Activated CD8-positive, alpha-beta T cell treated with anti-CD3 and anti-CD28 coated beads, Interleukin-2, amount 10 ng/mL, durations not matched to agents 7 days and 5 days (primary cell): ENCODE results near the gene MICAL2. TPM values are rescaled to one million over a fixed set of nuclear protein-coding genes. Genes with fewer than 3 reads are reported as not detected.

Experiments
- ATAC-seq: fragments of 150-1000 bp; cut with Tn5 transposase; one replicate; pipeline ENCODE4 v1.10.0; 2021; ENCODE audit warnings: moderate library complexity
- CTCF ChIA-PET: fragments of 350-600 bp; sonication (Branson Sonifier 250); formaldehyde crosslinking; loops from one replicate; lab custom pipeline; 2021; ENCODE audit warnings: antibody characterized with exemption; lab: Charles Lee
- POLR2A ChIA-PET: fragments of 350-600 bp; sonication (Branson Sonifier 250); formaldehyde crosslinking; loops from one replicate; lab custom pipeline; 2021; ENCODE audit warnings: antibody characterized with exemption; lab: Charles Lee
- DNase-seq: peaks from one replicate; pipeline ENCODE4 v3.0.0-alpha.2; 2020
- H3K27ac Mint-ChIP-seq: one replicate; pipeline ENCODE4 v1.8.0; 2021; ENCODE audit warnings: mild to moderate bottlenecking, mixed read lengths
- H3K27me3 Mint-ChIP-seq: one replicate; pipeline ENCODE4 v1.8.0; 2021; ENCODE audit warnings: low read depth, mixed read lengths
- H3K36me3 Mint-ChIP-seq: one replicate; pipeline ENCODE4 v1.8.0; 2021; ENCODE audit warnings: low read depth, mixed read lengths
- H3K4me1 Mint-ChIP-seq: one replicate; pipeline ENCODE4 v1.8.0; 2021; ENCODE audit warnings: low read depth, mixed read lengths
- H3K4me3 Mint-ChIP-seq: one replicate; pipeline ENCODE4 v1.8.0; 2021; ENCODE audit warnings: mild to moderate bottlenecking, mixed read lengths
- H3K9me3 Mint-ChIP-seq: one replicate; pipeline ENCODE4 v1.8.0; 2022; ENCODE audit warnings: mixed read lengths; ENCODE audit not compliant: insufficient read depth
- total RNA-seq, 2 experiments: library from RNA; stranded (reverse); gene quantifications; one replicate each; pipeline ENCODE4 v1.2.3, GENCODE V29; 2021

MICAL2 gene
- total RNA-seq, 2 experiments from 2014 or later = 34.9 to 37.5 TPM

- H3K4me1 Mint-ChIP-seq = no peaks in the 10 kb centered on the region
- POLR2A ChIA-PET = no interaction called here
- ATAC-seq = no peak
- peaks cover 19% of the 10 kb centered on the region for H3K27me3 Mint-ChIP-seq
- no peaks in the 10 kb centered on the region for H3K9me3 Mint-ChIP-seq
- H3K4me3 Mint-ChIP-seq = no peak overlapping the region
- CTCF ChIA-PET = interaction anchor here (0.6 to 1.7 kb wide), 4 partner anchors 9 to 204 kb away, joined by 3 to 9 read pairs (median 4); no protein-coding TSS in a partner anchor
- no peak overlapping the region for H3K27ac Mint-ChIP-seq
- no peaks in the 10 kb centered on the region for H3K36me3 Mint-ChIP-seq
- no peak for DNase-seq
These were observed 32.7 kb upstream of the MICAL2 start for GRCh38 chr11:12077535-12078280.

DNA sequence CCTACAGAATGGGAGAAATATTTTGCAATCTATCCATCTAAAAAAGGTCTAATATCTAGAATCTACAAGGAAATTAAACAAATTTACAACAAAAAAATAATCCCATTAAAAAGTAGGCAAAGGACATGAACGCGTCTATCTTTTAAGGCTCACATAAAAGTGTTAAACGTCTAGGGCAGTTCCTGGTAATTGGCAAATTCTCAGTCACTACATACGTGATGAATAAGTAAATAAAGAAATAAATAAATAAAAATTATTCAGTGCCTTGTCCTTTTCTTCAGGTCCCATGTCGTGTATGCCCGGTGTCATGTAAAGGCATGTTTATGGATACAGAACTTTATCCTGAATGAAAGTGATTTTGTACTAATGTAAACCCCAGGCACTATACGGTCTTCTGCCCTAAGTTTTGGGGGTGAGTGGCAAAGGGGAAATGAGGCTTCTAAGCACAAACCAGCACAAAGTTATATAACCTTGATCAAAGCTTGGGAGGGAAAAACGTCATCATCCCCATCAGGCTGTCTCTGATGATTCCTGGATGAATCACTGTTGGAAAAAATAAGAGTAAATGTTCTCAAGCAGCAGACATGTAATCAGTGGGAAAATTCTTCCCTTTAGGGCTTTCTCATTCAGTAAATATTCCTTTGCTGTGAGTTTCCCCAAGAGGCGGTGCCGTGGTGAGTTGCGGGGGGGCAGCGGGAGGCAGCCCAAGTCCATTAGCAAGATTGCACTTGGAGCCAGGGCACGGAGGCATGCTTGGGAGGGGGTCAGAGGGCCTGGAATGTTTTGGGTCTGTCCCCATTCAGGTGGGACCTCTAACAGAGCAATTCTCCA is 30.4 kb upstream of the MICAL2 start:
- Mint-ChIP-seq H3K27ac (no peak overlapping the region), H3K27me3 (peaks cover 19% of the 10 kb centered on the region), H3K36me3 (peaks cover 2% of the 10 kb centered on the region), H3K4me1 (peaks cover 12% of the 10 kb centered on the region), H3K4me3 (no peak overlapping the region), H3K9me3 (no peaks in the 10 kb centered on the region)
- ChIA-PET CTCF (interaction anchor here (1.5 kb wide), 1 partner anchor 32 kb away, joined by 3 read pairs; no protein-coding TSS in a partner anchor), POLR2A (no interaction called here)
- ATAC-seq (no peak), DNase-seq (no peak)

- Mint-ChIP-seq H3K9me3 (no peaks in the 10 kb centered on the region), H3K4me3 (no peak overlapping the region), H3K27me3 (peaks cover 12% of the 10 kb centered on the region), H3K27ac (no peak overlapping the region), H3K4me1 (peaks cover 46% of the 10 kb centered on the region), H3K36me3 (peaks cover 2% of the 10 kb centered on the region)
- CTCF ChIA-PET = interaction anchor here (0.6 to 1.7 kb wide), 9 partner anchors 12 to 198 kb away, joined by 3 to 5 read pairs (median 5); no protein-coding TSS in a partner anchor
- POLR2A ChIA-PET = interaction anchor here (1.0 kb wide), 1 partner anchor 305 kb away, joined by 3 read pairs; no protein-coding TSS in a partner anchor
- ATAC-seq = no peak
- peak; percentile 38 for DNase-seq
These were observed 27.0 kb upstream of the MICAL2 start for GRCh38 chr11:12083380-12083779.

GRCh38 chr11:12084256-12084655 is 26.1 kb upstream of the MICAL2 start:
- no peak overlapping the region for H3K27ac Mint-ChIP-seq
- peaks cover 55% of the 10 kb centered on the region for H3K4me1 Mint-ChIP-seq
- no peaks in the 10 kb centered on the region for H3K9me3 Mint-ChIP-seq
- no peak for ATAC-seq
- H3K36me3 Mint-ChIP-seq = peaks cover 2% of the 10 kb centered on the region
- CTCF ChIA-PET = interaction anchor here (0.6 to 8.0 kb wide), 7 partner anchors 13 to 197 kb away, joined by 3 to 96 read pairs (median 5); no protein-coding TSS in a partner anchor
- peaks cover 6% of the 10 kb centered on the region for H3K27me3 Mint-ChIP-seq
- no peak for DNase-seq
- no peak overlapping the region for H3K4me3 Mint-ChIP-seq
- POLR2A ChIA-PET = no interaction called here

GRCh38 chr11:12085371-12086251 is 24.8 kb upstream of the MICAL2 start:
- POLR2A ChIA-PET = interaction anchor here (0.7 to 3.6 kb wide), 3 partner anchors 14 to 71 kb away, joined by 4 to 25 read pairs (median 5); partner anchors contain the start of gene MICAL2
- peak overlapping the region; percentile 90 for H3K27ac Mint-ChIP-seq
- peaks cover 5% of the 10 kb centered on the region for H3K36me3 Mint-ChIP-seq
- peaks cover 67% of the 10 kb centered on the region for H3K4me1 Mint-ChIP-seq
- H3K27me3 Mint-ChIP-seq = no peaks in the 10 kb centered on the region
- DNase-seq = no peak
- no peak overlapping the region for H3K4me3 Mint-ChIP-seq
- no peak for ATAC-seq
- CTCF ChIA-PET = interaction anchor here (1.3 to 8.0 kb wide), 15 partner anchors 19 to 203 kb away, joined by 3 to 96 read pairs (median 8); no protein-coding TSS in a partner anchor
- H3K9me3 Mint-ChIP-seq = no peaks in the 10 kb centered on the region

DNA sequence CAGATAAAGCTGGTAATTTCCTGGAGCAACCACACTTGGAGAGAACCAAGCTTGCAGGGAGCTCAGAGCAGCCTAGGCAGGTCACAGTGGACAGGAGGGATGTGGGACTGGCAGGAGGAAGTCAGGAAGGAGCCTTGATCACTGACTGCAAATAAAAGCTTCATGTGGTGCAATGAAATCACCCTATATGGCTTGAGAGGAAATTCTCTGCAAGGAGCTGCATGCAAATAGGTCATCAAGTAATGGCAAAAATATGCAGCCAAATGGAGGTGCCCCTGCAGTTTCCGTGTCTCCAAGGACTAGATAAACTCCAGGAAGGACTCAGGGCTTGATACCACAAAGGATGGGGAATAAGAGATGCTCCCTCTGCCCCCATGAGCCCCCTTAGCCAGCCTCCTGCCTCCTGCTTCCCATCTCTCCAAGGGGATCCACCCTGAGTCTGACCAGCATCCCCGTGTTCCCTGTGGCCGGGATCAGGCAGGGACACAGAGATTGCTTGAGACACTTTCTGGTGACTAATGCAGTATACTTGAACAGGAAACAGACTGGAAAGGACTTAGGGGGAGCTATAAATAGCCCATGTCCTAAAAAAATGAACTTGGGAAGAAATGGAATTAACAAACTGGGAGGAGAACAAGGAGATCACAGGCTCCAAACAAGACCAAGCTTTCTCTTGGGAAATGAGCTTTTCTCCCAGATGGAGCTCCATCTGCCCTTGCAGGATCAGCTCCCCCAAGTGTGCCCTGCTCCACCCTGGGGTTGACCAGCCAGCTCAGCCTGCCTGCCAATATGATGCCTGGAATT is 23.9 kb upstream of the MICAL2 start:
- H3K36me3 Mint-ChIP-seq = peaks cover 5% of the 10 kb centered on the region
- peak overlapping the region; percentile 67 for H3K4me3 Mint-ChIP-seq
- H3K4me1 Mint-ChIP-seq = peaks cover 74% of the 10 kb centered on the region
- POLR2A ChIA-PET = interaction anchor here (0.7 to 3.6 kb wide), 10 partner anchors 15 to 1376 kb away, joined by 3 to 25 read pairs (median 4); partner anchors contain the start of genes BTBD10 and MICAL2
- no peaks in the 10 kb centered on the region for H3K9me3 Mint-ChIP-seq
- peak overlapping the region; percentile 90 for H3K27ac Mint-ChIP-seq
- H3K27me3 Mint-ChIP-seq = no peaks in the 10 kb centered on the region
- CTCF ChIA-PET = interaction anchor here (0.6 to 8.0 kb wide), 26 partner anchors 9 to 290 kb away, joined by 3 to 96 read pairs (median 5); partner anchors contain the start of gene MICAL2
- ATAC-seq (no peak), DNase-seq (no peak)

DNA sequence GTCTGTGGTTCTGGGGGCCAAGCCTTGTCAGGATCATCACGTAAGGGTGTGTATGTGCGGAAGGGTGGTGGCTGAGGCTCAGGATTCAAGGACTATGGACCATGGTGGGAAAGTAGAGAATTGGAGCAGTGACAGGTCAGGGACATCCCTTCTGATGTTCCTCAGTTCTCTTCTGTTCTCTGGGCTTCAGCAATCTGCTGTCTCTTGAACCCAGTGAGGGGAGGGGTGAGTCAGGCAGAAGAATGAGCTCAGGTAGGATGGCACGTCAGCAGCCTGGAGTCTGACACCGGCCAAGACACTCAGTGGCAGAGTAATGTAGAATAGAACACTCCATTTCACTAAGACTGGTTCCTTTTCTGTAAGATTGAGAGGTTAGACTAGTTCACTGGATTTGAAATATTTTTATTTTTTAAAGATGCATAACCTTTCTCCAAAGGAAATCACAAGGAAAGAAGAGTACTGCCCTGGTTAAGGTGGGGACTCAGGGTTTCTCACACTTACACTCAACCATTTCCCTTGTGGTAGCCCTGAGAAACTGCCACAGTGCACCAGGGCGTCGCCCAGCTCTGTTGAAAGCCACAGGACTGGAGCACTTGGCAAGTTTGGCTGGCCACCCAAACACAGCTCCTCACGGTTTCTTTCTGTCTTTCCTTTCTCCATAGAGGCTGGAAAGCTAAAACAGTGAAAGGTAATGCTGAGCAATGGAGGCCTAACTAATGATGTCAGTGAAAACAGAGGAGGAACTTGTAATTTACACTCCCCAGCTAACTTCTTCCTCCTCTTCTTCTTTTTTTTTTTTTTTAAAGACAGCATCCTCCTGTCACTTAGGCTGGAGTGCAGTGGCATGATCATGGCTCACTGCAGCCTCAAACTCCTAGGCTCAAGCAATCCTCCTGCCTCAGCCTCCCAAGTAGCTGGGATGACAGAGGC is 23.1 kb upstream of the MICAL2 start:
- H3K36me3 Mint-ChIP-seq = peaks cover 5% of the 10 kb centered on the region
- peak overlapping the region; percentile 67 for H3K4me3 Mint-ChIP-seq
- peak; percentile 79 for DNase-seq
- peaks cover 79% of the 10 kb centered on the region for H3K4me1 Mint-ChIP-seq
- CTCF ChIA-PET = interaction anchor here (0.5 to 8.0 kb wide), 47 partner anchors 9 to 290 kb away, joined by 3 to 96 read pairs (median 4); partner anchors contain the start of gene MICAL2
- no peaks in the 10 kb centered on the region for H3K27me3 Mint-ChIP-seq
- peak; percentile 94 for ATAC-seq
- H3K27ac Mint-ChIP-seq = peak overlapping the region; percentile 90
- POLR2A ChIA-PET = interaction anchor here (0.8 to 3.6 kb wide), 13 partner anchors 22 to 1376 kb away, joined by 3 to 25 read pairs (median 4); partner anchors contain the start of genes BTBD10 and MICAL2
- H3K9me3 Mint-ChIP-seq = no peaks in the 10 kb centered on the region

GRCh38 chr11:12088047-12088481 is 22.3 kb upstream of the MICAL2 start:
- ChIA-PET CTCF (interaction anchor here (0.5 to 8.0 kb wide), 32 partner anchors 8 to 245 kb away, joined by 3 to 96 read pairs (median 3); partner anchors contain the start of gene MICAL2), POLR2A (interaction anchor here (0.9 to 3.6 kb wide), 5 partner anchors 22 to 136 kb away, joined by 3 to 25 read pairs (median 4); partner anchors contain the start of gene MICAL2)
- Mint-ChIP-seq H3K9me3 (no peaks in the 10 kb centered on the region), H3K27ac (peak overlapping the region; percentile 90), H3K36me3 (peaks cover 5% of the 10 kb centered on the region), H3K4me3 (peak overlapping the region; percentile 67), H3K4me1 (peaks cover 79% of the 10 kb centered on the region), H3K27me3 (no peaks in the 10 kb centered on the region)
- peak; percentile 34 for ATAC-seq
- peak; percentile 57 for DNase-seq

GRCh38 chr11:12088531-12088930 is 21.9 kb upstream of the MICAL2 start:
- no peaks in the 10 kb centered on the region for H3K9me3 Mint-ChIP-seq
- peaks cover 5% of the 10 kb centered on the region for H3K36me3 Mint-ChIP-seq
- ChIA-PET CTCF (interaction anchor here (0.9 to 8.0 kb wide), 17 partner anchors 14 to 245 kb away, joined by 3 to 96 read pairs (median 4); partner anchors contain the start of gene MICAL2), POLR2A (interaction anchor here (1.4 to 3.6 kb wide), 5 partner anchors 21 to 136 kb away, joined by 4 to 25 read pairs (median 6); partner anchors contain the start of gene MICAL2)
- no peaks in the 10 kb centered on the region for H3K27me3 Mint-ChIP-seq
- H3K4me1 Mint-ChIP-seq = peaks cover 77% of the 10 kb centered on the region
- DNase-seq (no peak), ATAC-seq (no peak)
- no peak overlapping the region for H3K4me3 Mint-ChIP-seq
- H3K27ac Mint-ChIP-seq = peak overlapping the region; percentile 70
